Urinary bladder (tissue), 4 donors: ENCODE results near the gene CTBP1. TPM values are rescaled to one million over a fixed set of nuclear protein-coding genes. Genes with fewer than 3 reads are reported as not detected.

Experiments
- DNase-seq: peaks from one replicate; pipeline ENCODE4 v3.0.0-alpha.2; 2015; ENCODE audit errors: extremely low spot score
- H3K27ac ChIP-seq: one replicate; pipeline ENCODE4 v1.5.1; 2013; ENCODE audit warnings: low read depth, mild to moderate bottlenecking, moderate library complexity
- H3K36me3 ChIP-seq: one replicate; pipeline ENCODE4 v1.6.1; 2013; ENCODE audit warnings: mild to moderate bottlenecking, moderate library complexity; ENCODE audit not compliant: insufficient read depth
- H3K4me1 ChIP-seq: one replicate; pipeline ENCODE4 v1.6.1; 2013; ENCODE audit warnings: mild to moderate bottlenecking, moderate library complexity; ENCODE audit not compliant: insufficient read depth
- H3K4me3 ChIP-seq: one replicate; pipeline ENCODE4 v1.5.1; 2013; ENCODE audit warnings: low read depth, low read length
- WGBS: extraction: QIAGEN DNeasy Blood & Tissue Kit; methylation state at CpG from one replicate; pipeline ENCODE4 v1.1.7; 2013; 5-methylcytosine and 5-hydroxymethylcytosine counted together
- polyA plus RNA-seq: library from polyadenylated mRNA; stranded (reverse); fragments of 200-250 nt; gene quantifications from one replicate; pipeline ENCODE4 v1.2.3, GENCODE V29; 2013
- total RNA-seq: library from RNA; depleted of rRNA; stranded (reverse); fragments of >200 nt; gene quantifications from one replicate; pipeline ENCODE4 v1.2.3, GENCODE V29; 2014
- donor health status: healthy with polysubstance abuse.
- donor health status: healthy.

Gene CTBP1
- total and polyA plus RNA-seq, 2 donors, result 85.9 to 140 TPM

- no peak for DNase-seq
- 97% methylated on average over 33 of the region's 33 CpGs for WGBS
- Histone ChIP-seq H3K36me3 (no peaks in the 10 kb centered on the region), H3K4me1 (peaks cover 8% of the 10 kb centered on the region), H3K27ac (no peak overlapping the region), H3K4me3 (no peak overlapping the region)
These were observed 2.2 kb upstream of the CTBP1 start for GRCh38 chr4:1250921-1251772.

GRCh38 chr4:1250527-1250812 lies 1.5 kb upstream of the CTBP1 start:
- Histone ChIP-seq H3K4me3 (no peak overlapping the region), H3K4me1 (peaks cover 11% of the 10 kb centered on the region), H3K27ac (peak overlapping the region; percentile 98), H3K36me3 (no peaks in the 10 kb centered on the region)
- 96% methylated on average over 7 of the region's 7 CpGs for WGBS
- no peak for DNase-seq

GRCh38 chr4:1249731-1250526 lies 999 bp upstream of the CTBP1 start:
- no peaks in the 10 kb centered on the region for H3K36me3 ChIP-seq
- H3K4me1 ChIP-seq, result peaks cover 11% of the 10 kb centered on the region
- peak overlapping the region; percentile 87 for H3K4me3 ChIP-seq
- DNase-seq, result no peak
- peak overlapping the region; percentile 98 for H3K27ac ChIP-seq
- WGBS, result 38% methylated on average over 39 of the region's 39 CpGs

- WGBS, result under 1% methylated on average over 86 of the region's 86 CpGs
- H3K36me3 ChIP-seq, result no peaks in the 10 kb centered on the region
- peak overlapping the region; percentile 98 for H3K27ac ChIP-seq
- DNase-seq, result peak; percentile 50
- H3K4me3 ChIP-seq, result peak overlapping the region; percentile 87
- peaks cover 11% of the 10 kb centered on the region for H3K4me1 ChIP-seq
These were observed 309 bp upstream of the CTBP1 start for GRCh38 chr4:1249148-1249730.

- DNase-seq, result no peak
- under 1% methylated on average over 40 of the region's 40 CpGs for WGBS
- Histone ChIP-seq H3K4me3 (peak overlapping the region; percentile 87), H3K4me1 (peaks cover 11% of the 10 kb centered on the region), H3K27ac (peak overlapping the region; percentile 96), H3K36me3 (no peaks in the 10 kb centered on the region)
These were observed 1.1 kb downstream of the CTBP1 start for GRCh38 chr4:1247864-1248244.

- H3K36me3 ChIP-seq, result no peaks in the 10 kb centered on the region
- H3K4me1 ChIP-seq, result peaks cover 11% of the 10 kb centered on the region
- 8% methylated on average over 48 of the region's 48 CpGs for WGBS
- peak overlapping the region; percentile 96 for H3K27ac ChIP-seq
- DNase-seq, result no peak
- H3K4me3 ChIP-seq, result peak overlapping the region; percentile 87
These were observed 1.7 kb downstream of the CTBP1 start for GRCh38 chr4:1246901-1247863.

GRCh38 chr4:1246111-1246881 lies 2.6 kb downstream of the CTBP1 start:
- WGBS, result 61% methylated on average over 24 of the region's 24 CpGs
- Histone ChIP-seq H3K4me1 (peaks cover 11% of the 10 kb centered on the region), H3K4me3 (no peak overlapping the region), H3K36me3 (no peaks in the 10 kb centered on the region), H3K27ac (no peak overlapping the region)
- no peak for DNase-seq

- WGBS, result 84% methylated on average over 26 of the region's 26 CpGs
- peaks cover 11% of the 10 kb centered on the region for H3K4me1 ChIP-seq
These were observed 3.4 kb downstream of the CTBP1 start for GRCh38 chr4:1245481-1246051.

GRCh38 chr4:1244978-1245471 lies 3.9 kb downstream of the CTBP1 start:
- no peak overlapping the region for H3K4me3 ChIP-seq
- 79% methylated on average over 19 of the region's 19 CpGs for WGBS
- DNase-seq, result no peak
- H3K36me3 ChIP-seq, result no peaks in the 10 kb centered on the region
- H3K27ac ChIP-seq, result no peak overlapping the region
- H3K4me1 ChIP-seq, result peaks cover 7% of the 10 kb centered on the region

More at GRCh38 chr4:1245481-1246051, 3.4 kb downstream of the CTBP1 start:
- DNase-seq, result no peak
- no peaks in the 10 kb centered on the region for H3K36me3 ChIP-seq
- H3K27ac ChIP-seq, result no peak overlapping the region
- no peak overlapping the region for H3K4me3 ChIP-seq

- DNase-seq, result no peak
- WGBS, result 66% methylated on average over 33 of the region's 33 CpGs
- H3K4me1 ChIP-seq, result peaks cover 7% of the 10 kb centered on the region
- H3K27ac ChIP-seq, result no peak overlapping the region
- H3K4me3 ChIP-seq, result no peak overlapping the region
- H3K36me3 ChIP-seq, result no peaks in the 10 kb centered on the region
These were observed 4.6 kb downstream of the CTBP1 start for GRCh38 chr4:1244081-1244977.

GRCh38 chr4:1243451-1244080 lies 5.4 kb downstream of the CTBP1 start:
- Histone ChIP-seq H3K27ac (no peak overlapping the region), H3K4me1 (peaks cover 7% of the 10 kb centered on the region), H3K4me3 (no peak overlapping the region), H3K36me3 (no peaks in the 10 kb centered on the region)
- no peak for DNase-seq
- WGBS, result 75% methylated on average over 15 of the region's 15 CpGs
